ENCODE results near the gene FNDC5.

Gene FNDC5

DNA sequence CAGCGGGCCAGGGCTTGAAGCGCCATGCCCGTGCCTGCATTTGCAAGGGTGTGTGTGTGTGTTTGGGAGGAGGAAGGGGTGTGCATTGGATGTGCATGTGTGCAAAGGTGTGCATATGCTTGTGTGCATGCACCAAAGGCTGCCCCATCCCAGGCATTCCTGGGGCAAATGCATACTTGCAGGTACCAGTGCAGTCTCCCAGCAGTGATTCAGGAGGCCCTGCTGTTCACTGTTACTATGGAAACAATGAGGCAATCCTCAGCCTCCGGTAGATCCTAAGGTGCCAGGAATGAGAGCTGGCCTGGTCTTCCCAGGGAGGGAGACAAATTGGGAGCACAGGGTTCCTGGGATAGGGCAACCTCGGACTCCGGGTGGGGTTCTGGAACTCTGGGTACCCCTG, 7.5 kb upstream of the FNDC5 start:
- in situ Hi-C loops (cut with HindIII; ENCODE audit: low sequenced_read_pairs) = no loop called here
- no peak overlapping the region for H3K4me3 ChIP-seq (ENCODE audit: low read depth, low read length)
- peak; percentile 19 for DNase-seq (ENCODE audit: low read depth, low spot score)
- TF ChIP-seq, protein P1, sequence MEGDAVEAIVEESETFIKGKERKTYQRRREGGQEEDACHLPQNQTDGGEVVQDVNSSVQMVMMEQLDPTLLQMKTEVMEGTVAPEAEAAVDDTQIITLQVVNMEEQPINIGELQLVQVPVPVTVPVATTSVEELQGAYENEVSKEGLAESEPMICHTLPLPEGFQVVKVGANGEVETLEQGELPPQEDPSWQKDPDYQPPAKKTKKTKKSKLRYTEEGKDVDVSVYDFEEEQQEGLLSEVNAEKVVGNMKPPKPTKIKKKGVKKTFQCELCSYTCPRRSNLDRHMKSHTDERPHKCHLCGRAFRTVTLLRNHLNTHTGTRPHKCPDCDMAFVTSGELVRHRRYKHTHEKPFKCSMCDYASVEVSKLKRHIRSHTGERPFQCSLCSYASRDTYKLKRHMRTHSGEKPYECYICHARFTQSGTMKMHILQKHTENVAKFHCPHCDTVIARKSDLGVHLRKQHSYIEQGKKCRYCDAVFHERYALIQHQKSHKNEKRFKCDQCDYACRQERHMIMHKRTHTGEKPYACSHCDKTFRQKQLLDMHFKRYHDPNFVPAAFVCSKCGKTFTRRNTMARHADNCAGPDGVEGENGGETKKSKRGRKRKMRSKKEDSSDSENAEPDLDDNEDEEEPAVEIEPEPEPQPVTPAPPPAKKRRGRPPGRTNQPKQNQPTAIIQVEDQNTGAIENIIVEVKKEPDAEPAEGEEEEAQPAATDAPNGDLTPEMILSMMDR (IDR thresholded peaks at IDR 0.05; ENCODE audit: low read depth, low read length) = no peak

DNA sequence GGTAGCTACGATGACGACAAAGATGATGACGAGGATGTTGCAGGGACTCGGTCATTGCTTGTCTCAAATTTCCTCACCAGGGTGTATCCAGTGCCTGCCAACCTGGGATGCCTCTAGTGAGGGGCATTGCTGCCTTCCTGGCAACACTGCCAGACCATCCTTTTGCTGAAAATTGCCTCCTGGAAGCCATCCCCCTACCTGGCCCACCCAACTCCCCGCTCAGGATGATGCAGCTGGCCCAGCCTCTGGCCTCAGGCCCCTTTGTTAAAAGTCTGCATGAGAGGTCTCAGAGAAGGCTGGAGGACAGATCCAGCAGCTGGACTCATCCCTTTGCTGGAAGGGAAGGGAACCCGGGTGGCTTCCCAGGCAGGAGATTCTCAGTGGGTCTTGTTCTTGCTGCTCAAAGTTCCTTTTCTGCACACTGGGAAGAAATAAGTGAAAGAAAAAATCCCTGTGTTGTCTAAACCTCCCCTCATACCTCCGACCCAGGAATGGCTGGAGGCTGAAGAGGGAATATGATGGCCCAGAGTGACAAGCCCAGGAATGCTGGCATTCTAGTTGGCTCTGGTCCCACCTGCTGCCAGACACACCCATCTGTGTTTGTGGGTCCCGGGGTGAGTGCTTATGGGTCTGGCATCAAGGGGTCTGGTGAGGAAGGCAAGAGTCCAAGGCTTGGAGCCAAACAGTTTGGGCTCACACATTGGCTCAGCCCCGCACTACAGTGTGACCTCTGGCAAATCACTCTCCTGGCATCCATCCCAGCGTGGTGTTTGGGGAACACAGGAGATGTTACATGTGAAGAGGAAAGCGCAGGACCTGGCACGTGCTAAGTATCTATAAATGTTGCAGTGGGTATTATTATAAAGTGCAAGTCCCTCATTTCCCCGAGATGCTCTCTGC, 6.7 kb upstream of the FNDC5 start:
- DNase-seq (ENCODE audit: low read depth, low spot score) = no peak
- in situ Hi-C loops (cut with HindIII; ENCODE audit: low sequenced_read_pairs) = no loop called here
- H3K4me3 ChIP-seq (ENCODE audit: low read depth, low read length) = no peak overlapping the region
- TF ChIP-seq, protein P1 (IDR thresholded peaks at IDR 0.05; ENCODE audit: low read depth, low read length) = no peak

DNA sequence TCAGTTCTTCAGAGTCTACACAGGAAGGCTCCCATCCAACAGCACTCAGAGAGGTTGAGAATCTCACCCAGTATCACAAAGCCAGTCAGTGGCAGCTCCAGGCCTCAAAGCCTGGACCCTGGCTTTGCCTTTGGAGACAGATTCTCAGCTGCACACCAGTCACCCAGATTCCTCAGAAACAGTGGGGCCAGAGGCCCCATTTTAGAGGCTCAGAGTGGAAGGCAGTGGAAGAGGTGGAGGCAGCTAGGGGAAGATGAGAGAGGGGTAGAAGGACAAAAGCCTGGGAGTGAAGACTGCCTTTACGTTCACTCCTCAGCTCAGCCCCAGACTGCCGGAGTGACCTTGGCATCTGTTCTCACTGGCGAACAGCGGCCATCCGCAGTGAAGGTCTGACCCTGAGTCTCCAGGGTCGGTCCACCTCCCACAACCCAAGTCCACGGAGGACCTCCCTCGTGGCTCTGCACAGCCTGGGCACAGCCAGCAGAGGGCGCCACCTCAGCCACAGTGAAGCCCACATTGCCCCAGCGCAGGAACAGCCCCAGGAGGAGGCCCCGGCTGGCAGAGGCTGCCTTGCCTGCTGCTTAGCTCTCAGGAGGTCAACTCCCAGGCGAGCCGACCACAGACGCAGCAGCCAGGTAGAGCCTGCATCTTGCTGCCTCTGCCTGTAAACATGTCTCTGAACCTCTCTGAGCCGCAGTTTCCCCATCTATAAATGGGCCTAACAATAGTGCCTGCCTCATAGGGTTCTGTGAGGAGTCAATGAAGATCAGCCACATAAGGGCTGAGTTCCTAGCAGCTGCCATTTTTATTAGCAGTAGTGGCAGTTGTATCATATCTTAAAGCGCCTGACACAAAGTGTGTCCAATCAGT, 5.9 kb upstream of the FNDC5 start:
- TF ChIP-seq, protein P1 (IDR thresholded peaks at IDR 0.05; ENCODE audit: low read depth, low read length) = peak; percentile 94
- in situ Hi-C loops (cut with HindIII; ENCODE audit: low sequenced_read_pairs) = no loop called here
- H3K4me3 ChIP-seq (ENCODE audit: low read depth, low read length) = no peak overlapping the region
- DNase-seq (ENCODE audit: low read depth, low spot score) = peak; percentile 29

DNA sequence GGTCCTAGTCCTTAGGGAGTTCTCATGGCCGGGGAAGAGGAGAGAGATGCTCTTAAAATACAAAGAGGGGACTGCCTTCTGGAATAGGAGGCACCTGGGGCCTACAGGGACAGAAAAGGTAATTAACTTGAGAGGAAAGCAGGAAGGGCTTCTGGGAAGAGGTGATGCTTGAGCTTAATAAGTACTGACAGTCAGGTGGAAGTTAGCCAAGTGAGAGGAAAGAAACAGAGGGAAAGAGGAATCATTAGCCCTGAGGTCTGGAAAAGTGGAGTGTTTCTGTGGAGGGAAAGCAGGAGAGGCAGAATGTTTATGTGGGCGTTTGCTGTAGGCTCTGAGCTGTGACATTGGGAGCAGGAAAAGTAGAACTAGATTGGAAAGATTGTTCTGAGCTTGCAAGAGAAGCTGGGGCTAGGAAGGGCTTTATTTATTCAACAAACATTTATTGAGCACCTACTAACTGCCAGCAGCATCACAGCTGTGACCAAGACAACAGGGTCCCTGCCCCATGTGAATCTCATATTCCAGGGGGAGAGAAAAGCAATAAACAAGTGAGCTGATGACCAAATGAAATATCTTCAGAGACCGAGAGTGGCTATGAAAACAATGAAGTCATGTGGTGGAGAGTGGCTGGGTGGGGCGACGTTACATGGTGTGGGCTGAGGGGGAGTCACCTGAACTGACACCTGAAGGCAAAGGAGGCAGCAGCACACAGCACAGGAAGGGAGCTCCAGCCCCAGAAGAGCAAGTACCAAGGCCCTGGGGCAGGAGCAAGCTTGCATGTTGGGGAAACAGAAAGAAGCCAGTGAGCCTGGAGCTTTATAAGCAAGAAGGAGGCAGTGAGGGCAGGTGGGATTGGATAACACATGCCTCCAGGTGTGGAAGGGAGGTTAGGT, 4.4 kb upstream of the FNDC5 start:
- DNase-seq (ENCODE audit: low read depth, low spot score) = no peak
- no peak overlapping the region for H3K4me3 ChIP-seq (ENCODE audit: low read depth, low read length)
- in situ Hi-C loops (cut with HindIII; ENCODE audit: low sequenced_read_pairs) = no loop called here
- TF ChIP-seq, protein P1 (IDR thresholded peaks at IDR 0.05; ENCODE audit: low read depth, low read length) = no peak

DNA sequence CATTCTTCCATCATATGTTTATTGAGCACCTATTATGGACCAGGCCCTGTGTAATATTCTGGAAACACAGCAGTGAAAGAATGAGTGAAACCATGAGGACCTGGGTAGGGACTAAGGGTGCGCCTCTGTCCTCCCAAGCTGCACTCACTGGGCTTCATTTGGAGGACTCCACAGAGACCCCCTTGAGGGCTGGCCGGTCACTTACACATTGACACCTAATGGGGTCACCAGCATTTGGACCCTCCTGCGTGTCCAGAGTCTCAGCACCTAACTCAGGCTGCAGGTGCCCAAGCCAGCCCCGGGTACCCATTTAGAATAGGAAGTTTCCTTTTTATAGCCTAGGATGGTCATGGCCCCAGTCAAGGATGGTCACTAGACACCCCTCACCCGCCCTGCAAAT, 2.8 kb upstream of the FNDC5 start:
- DNase-seq (ENCODE audit: low read depth, low spot score) = no peak
- no peak overlapping the region for H3K4me3 ChIP-seq (ENCODE audit: low read depth, low read length)
- in situ Hi-C loops (cut with HindIII; ENCODE audit: low sequenced_read_pairs) = no loop called here
- TF ChIP-seq, protein P1 (IDR thresholded peaks at IDR 0.05; ENCODE audit: low read depth, low read length) = no peak

DNA sequence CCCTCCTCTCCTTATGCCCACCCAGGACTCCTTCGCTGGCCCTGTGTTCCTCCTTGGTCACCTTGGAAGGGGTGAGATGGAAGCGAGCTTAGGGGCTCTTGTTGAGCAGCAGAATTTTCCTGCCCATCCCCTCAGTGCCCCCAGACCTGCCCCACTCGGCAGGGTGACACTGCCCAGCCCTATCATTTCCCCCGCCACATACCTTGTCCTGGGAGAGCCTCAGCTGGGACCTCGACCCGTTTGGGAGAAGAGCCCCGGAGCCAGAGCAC, 1.4 kb upstream of the FNDC5 start:
- peak overlapping the region; percentile 48 for H3K4me3 ChIP-seq (ENCODE audit: low read depth, low read length)
- no peak for DNase-seq (ENCODE audit: low read depth, low spot score)
- TF ChIP-seq, protein P1 (IDR thresholded peaks at IDR 0.05; ENCODE audit: low read depth, low read length) = no peak
- in situ Hi-C loops (cut with HindIII; ENCODE audit: low sequenced_read_pairs) = no loop called here
